Fibroblast of upper back skin (primary cell): ENCODE data around the gene ZP2.
"Not testable (repeated sequence)": the region's sequence is repeated elsewhere in the genome, so short reads cannot be mapped to it uniquely, and the experiment has no call there.

Experiments used
- DNase-seq: peaks from one replicate; pipeline ENCODE4 v3.0.0-alpha.2; 2013

Gene ZP2

GRCh38 chr16:21169249-21169981, 42.0 kb downstream of the ZP2 start:
- DNase-seq: no peak

GRCh38 chr16:21167929-21168602, 43.3 kb downstream of the ZP2 start:
- DNase-seq: no peak

- DNase-seq: peak; percentile 83
These were observed 44.0 kb downstream of the ZP2 start for GRCh38 chr16:21167360-21167759.

GRCh38 chr16:21166561-21166961, 44.8 kb downstream of the ZP2 start:
- DNase-seq: peak; percentile 14

GRCh38 chr16:21164521-21165168, 46.7 kb downstream of the ZP2 start:
- DNase-seq: no peak

GRCh38 chr16:21163576-21163975, 47.8 kb downstream of the ZP2 start:
- no peak for DNase-seq

GRCh38 chr16:21162661-21163151, 48.7 kb downstream of the ZP2 start:
- peak; percentile 65 for DNase-seq

GRCh38 chr16:21161211-21161610, 50.2 kb downstream of the ZP2 start:
- peak; percentile 41 for DNase-seq

GRCh38 chr16:21160276-21160675, 51.1 kb downstream of the ZP2 start:
- no peak for DNase-seq

- no peak for DNase-seq
These were observed 52.0 kb downstream of the ZP2 start for GRCh38 chr16:21159281-21159951.

- DNase-seq: peak; percentile 68
These were observed 52.9 kb downstream of the ZP2 start, which contains the start of gene LDAF1 for GRCh38 chr16:21158208-21159110. Gene LDAF1, plus strand, starts transcription at chr16:21158674. Its CDS starts 2,509 bp downstream, at chr16:21161183.

GRCh38 chr16:21157632-21158031, 53.7 kb downstream of the ZP2 start:
- DNase-seq: no peak

GRCh38 chr16:21156767-21157467, 54.5 kb downstream of the ZP2 start:
- peak; percentile 85 for DNase-seq

GRCh38 chr16:21156011-21156410, 55.4 kb downstream of the ZP2 start:
- DNase-seq: not testable (repeated sequence)

- not testable (repeated sequence) for DNase-seq
These were observed 58.1 kb downstream of the ZP2 start for GRCh38 chr16:21153124-21153729.

GRCh38 chr16:21152160-21153030, 59.0 kb downstream of the ZP2 start:
- DNase-seq: not testable (repeated sequence)

GRCh38 chr16:21150375-21151001, 60.9 kb downstream of the ZP2 start, which contains the start of gene DNAH3:
Gene DNAH3, minus strand, starts transcription at chr16:21150846. Its CDS starts 527 bp downstream, at chr16:21150319.
- no peak for DNase-seq
